Stimulated activated CD4-positive, alpha-beta T cell treated with anti-CD3 and anti-CD28 coated beads, Interleukin-12 subunit alpha, Interleukin-12 subunit beta, amount 100 ng/mL, for 4 hours (primary cell): ENCODE data around the gene NELFCD.
A peak's percentile ranks its signal among the peaks of the same experiment; 100 is the strongest.

Source experiments
- DNase-seq: peaks from one replicate; pipeline ENCODE4 v3.0.0-alpha.2; 2020

The NELFCD gene

DNA sequence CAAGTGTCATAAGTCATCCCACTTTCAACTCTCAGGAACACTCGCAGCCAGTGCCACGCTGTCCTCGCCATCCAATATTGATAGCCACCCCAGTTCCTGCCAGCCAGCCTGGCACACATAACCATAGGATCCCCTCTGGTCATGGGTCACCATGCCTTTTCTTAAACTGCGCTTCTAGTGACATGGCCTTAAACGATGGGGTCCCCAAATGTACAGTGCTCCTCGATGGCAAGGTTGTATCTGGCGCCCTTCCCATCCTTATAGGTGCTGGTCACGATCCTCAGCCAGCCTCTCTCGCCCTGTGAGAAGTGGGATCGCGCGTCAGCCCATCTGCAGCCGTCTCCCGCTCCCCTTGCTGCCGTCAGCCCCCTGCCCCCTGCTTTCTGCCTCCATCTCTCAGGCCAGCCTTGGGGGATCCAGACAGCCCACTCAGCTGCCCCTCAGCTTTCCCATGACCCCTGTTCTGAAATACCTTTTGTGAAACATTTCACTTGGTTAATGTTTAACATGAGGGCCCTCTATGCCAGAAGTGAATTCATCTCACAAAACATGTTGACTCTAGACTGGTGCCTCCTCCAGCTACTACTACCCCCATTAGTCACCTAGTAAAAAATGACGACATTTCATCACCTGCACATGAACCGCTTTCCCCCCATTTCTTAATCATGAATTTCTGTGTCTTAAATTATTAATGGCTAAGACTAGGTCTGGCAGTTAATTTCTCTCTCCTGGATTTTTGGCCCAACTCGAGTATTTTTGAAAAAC, 14.6 kb downstream of the NELFCD start:
- DNase-seq: no peak

DNA sequence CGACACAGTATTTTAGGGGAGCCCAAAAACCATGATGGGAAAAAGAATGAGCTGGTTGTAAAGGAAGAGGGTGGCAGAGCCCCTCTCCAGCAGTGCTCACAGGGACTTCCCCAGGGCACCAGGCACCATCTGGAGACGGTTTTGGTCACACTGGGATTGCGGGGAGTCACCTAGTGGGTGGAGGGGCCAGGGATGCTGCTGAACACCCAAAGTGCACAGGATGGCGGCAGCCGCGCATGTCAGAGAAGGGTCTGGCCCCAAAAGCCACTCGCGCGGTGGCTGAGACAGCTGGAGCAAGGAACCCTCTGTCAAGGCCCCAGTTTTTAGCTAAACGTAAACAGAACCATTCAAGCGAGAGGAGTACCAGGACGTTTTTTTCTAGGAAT, 15.2 kb downstream of the NELFCD start:
- DNase-seq: no peak

DNA sequence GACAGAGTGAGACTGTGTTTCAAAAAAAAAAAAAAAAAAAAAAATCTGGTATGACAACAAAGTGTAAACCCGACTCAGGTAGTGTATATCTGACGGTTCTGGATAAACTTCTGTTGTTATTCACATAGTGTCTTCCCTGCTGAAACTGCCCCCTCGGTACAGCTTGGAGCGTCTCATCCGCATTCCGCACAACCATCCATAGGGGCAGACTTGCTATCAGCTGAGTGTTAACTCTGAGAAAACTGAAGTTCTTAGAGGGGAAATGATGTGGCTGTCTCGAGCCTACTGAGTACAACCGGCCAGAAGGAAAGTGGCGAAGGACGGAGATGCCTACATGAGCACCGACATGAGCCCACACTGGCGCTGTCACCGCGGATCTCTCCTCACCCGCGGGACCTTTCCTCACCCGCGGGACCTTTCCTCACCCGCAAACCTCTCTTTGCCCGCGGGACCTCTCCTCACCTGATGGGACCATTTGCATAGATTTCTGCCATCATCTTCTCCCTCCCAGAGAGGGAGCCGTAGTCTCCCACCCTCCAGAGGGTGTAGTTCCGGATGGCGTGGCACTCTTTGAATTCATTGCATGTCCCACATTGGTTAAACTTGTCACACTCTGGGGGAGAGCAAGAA, 16.2 kb downstream of the NELFCD start:
- DNase-seq: no peak

DNA sequence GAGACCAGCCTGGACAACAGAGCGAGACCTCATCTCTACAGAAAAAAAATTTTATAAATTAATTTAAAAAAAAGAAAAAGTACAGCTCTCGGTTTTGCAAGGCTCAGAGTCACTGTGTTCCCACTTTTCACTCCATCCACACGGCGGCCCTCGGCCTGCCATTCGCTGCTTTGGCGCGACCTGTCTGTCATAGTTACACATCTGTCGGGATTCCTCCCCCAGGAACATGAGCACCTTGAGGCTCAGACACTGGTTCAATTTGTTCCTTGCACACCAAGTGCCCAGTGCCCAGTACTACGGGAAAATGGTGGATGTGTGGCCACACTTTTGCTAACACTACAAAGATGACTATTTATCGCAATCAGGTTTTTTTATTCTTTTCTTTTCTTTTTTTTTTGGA, 17.6 kb downstream of the NELFCD start:
- no peak for DNase-seq

DNA sequence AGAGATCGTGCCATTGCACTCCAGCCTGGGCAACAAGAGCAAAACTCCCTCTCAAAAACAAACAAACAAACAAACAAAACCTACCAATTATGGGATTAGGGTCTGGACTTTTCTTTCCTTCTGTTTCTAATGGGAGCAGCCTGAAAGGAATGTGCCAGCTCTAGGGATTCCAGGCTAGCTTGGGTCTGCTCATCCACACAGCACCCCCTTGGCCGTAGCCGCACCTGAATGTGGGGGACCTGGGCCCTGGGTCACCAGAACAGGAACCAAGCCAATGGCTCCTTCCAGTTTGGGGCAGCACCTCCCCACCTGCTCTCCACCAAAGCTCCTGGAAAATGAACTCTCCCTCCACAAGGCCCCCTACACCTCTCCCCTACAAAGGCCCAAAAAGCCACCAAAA, 19.3 kb downstream of the NELFCD start:
- no peak for DNase-seq

DNA sequence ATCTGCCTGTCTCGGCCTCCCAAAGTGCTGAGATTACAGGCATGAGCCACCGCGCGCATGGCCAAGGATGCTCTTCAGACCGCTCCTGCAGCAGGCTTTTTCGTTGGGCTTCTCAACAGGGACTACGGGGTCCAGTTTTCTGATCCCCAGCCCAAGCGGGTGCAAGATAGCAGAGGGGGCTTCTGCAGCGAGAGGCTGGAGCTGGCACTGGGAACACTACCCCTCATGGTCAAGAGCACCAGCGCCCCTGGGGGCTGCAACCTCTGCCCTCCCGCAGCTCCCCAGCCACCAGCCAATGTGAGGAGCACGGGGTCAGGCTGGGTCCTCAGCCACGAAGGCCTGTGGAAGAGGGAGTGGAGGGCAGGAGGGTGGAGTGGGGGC, 20.0 kb downstream of the NELFCD start:
- DNase-seq: no peak

DNA sequence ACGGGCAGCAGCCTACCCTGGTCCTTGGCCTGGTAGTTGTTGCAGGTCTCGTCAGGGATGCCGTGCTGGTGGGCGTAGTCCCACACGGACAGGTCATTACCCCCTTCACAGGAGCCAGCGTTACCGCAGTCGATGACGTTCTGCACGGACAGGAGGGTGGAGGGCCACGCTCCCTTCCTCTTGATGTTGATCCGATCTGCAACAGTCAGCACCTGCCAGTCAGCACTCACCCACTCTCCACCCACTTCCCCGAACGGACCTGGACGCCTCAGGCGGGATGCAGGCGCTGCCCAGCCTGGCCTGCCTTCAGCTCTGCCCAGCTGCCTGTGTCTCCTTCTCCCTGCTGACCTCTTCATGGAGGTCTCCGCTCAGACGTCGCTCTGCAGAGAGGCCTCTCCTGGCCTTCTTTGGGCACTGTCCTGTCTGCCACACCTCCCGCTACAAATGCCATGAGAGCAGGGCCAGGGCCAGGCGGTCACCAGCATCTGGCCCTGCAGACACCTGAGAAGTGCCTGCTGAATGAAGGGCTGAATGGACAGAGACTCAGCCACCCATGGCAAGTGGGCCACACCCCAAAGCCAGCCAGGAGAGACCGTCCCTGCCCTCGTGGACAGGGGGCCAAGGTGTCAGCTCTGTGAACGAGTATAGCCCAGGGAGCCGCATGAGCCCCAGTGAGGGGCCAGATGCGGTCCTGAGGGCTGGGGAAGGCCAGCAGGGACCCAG, 20.6 kb downstream of the NELFCD start:
- no peak for DNase-seq

DNA sequence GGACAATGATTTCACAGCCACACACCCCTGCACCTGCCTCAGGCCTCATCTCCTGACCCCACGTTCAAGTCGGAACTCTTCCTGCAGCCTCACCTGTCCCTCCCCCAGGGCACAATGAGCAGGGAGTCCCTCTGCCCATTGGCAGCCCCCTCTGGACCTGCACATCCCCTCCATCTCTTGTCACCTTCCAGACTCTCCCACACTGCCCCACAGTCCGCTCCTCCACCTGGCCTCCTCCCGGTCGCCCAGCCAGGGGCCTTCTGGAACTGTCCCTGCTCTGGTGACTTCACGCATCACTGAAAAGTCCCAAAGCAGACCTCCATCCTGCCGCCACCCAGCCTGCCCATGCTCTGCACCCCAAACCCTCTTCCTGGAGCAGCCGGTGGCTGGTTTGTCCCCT, 21.3 kb downstream of the NELFCD start:
- DNase-seq: no peak

DNA sequence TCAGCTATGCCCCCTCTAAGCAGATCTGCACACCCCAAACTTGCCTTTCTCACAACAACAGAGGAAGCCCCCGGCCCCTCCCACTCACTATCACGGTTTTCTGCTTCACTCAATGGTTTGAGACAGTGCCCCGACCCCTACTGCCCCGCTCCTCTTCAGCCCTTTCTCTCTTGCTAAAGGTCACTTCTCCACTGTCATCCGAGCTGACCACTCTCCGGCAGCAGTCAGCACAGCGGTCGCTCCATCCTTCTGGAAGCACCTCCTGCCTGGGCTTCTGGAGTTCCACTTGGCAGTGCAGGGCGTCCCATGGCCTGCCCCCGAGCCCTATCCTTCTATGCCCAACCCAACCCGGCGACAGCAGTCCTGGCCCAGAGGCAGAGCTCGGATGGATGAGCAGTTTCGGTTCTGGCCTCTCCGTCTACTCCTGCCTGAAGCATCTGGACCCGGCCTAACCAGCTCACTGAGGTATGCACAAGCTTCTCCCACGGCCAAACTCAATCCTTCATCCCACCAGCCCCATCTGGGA, 21.9 kb downstream of the NELFCD start:
- no peak for DNase-seq

DNA sequence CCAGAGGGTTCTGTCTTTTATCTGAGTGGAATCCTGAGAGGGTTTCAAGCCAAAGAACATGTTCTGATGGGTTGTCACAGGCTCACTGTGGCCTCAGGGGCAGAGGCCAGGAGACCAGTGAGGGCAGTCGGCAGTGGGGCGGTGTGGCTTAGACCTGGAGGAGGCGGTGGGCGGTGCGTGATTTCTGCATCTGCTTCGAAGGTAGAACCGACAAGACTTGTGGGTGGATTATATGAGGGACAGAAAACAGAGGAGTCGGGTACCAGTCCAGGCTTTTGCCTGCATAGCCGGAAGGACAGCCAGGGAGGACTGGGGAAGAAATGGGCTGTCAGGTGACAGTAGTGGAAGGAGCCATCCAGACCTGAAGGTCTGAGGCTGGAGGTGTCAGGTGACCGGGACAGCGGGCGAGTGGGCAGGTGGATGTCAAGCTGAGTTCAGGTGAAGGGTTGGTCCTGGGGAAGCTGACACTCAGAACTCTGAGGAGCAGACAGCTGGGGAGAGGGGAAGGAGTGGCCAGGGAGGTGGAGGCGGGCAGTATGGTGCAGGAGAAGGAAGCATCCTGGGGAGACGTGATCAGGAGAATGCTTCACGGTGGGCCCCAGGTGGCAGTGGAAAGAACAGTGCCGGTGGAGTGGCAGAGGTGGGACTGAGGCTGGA, 22.9 kb downstream of the NELFCD start:
- DNase-seq: no peak

DNA sequence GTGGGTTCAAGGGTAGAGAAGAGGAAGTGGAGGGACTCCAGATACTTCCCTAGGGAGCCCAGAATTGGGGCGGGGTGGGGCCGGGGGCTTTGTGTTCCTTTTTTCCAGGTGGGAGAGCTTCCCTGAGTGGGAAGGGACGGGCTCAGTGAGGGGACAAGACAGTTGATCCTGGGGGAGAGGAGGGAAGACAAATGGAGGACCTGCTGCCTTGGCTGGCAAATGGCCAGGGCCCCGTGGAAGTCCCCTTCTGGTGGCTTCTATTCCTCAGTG, 23.4 kb downstream of the NELFCD start:
- peak; percentile 39 for DNase-seq

DNA sequence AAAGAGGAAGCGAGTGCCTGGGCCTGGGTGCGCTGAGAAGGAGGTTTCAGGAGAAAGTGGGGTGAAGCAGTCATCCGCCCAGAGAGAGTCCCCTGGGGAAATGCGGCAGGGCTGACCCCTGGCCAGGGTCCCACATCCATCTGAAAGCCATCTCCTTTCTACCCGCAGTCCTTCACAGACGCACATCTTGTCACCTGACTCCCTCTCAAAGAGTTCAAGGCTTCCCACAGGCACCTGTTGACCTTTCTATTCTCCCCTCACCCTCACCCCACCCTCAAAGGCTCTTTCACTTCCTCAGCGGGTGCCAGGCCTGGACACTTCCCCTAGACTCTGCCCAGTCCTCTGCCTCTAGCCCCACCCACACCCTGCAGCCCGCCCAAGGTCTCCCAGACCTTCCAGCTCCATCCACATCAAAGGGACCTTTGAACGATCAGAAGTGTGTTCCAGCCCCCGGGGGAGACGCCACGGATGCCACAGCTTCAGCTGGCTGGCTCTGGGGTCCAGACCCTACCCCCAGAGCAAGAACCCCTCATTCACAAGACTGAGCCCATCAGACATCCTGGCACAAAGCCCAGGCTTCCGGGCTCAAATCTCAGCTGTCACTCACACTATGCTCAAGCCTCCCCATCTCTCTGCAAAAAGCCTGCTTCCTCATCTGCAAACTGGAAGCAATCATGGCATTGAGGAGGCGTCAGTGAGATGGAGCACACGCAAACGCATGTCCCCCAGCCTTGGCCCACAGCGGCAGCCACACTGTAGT, 23.9 kb downstream of the NELFCD start:
- no peak for DNase-seq

DNA sequence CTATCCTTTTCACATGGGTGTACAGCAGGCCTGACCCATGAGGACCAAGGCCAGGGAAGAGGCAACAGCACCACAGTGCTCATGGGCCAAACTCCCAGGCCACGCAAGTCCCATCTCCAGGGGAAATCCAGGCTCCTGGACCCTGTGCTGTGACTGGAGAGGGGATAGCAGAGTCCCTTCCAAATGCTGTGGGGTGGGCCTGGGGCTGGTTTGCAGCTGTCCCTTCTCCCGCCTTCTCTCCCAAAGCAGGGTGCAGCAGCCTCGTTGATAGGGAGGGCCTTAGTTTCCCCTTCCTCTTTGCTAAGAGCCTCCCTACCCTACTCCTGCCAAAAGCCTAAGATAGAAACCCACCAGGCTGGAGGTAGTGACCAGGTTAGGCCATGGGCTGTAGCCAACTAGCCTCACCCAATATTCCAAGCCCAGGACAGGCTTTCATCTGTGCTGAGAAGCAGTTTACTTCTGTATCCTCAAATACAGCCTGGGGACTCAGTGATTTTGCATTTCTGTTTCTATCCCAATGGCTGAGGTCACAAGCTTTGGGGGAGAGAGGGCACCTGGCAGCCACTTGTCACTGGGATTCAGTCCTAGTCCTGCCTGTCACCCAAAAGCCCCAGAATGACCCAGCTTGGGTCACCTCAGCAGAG, 24.6 kb downstream of the NELFCD start:
- DNase-seq: no peak

DNA sequence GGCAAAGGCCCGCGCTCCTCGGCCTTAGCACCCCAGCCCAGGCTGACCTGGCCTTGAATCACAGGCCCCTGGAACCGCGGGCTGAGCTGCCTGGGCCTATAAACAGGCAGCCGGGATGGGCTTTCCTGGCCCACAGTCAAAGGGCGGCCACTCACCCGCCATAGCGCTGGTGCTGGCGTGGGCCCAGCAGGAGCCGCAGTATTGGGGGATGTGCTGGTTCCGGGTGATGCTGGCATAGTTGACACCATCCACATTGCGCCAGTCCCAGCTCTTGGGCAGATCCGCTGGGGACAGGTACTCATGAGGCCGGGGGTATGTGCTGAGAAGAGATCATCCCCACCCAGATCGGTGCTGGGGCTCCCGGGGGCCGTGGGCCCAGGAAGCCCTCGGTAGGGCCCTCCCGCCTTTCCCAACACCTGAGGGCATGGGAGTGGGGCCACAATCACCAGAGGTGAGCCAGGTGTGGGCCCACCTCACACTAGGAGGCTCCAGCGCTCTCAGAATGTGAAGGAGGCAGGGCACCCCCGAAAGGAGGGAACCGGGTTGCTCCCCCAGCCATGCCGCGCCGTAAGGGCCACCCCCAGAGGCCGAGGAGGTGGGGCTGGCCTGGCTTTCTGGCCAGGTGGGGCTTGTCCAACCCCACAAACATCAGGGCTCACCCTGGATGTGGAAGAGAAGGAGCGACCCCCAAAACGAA, 25.3 kb downstream of the NELFCD start:
- no peak for DNase-seq

DNA sequence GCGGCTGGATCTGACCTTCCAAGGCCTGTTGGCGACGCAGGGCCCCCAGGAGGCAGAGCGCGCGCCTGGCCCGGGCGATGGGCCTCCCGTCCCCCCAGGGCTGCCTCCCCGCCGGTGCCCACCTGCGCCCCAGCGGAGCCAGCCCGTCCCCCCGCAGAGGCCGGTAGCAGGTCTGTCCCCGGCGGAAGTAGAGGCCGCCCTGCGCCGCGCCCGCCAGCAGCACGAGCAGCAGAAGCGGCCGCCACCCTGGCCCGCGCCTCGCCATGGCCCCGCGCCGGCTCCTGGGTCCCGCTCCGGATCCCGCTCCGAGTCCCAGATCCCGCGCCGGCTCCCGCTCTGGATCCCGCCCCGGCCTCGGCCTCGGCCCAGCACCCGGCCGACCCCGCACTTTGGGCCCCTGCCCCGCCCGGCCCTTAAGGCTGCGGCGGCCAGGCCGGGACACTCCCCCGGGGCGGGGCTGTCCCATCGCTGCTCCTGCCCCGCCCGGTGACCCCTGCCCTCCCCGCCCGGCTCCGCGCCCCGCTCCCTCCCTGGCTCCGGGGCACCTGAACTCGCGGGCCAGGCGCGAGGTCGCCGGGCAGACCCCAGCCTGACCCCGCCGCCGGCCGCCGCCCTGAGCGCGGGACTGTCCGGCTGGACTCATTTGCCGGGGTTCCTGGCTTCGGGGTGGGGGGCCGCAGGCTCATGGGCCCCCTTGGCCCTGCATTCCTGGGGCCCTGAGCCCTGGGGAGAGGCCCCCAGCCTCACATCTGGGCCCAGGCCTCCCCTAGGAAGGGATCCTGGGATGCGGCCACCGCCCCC, 26.0 kb downstream of the NELFCD start, which contains the start of gene CTSZ:
TSS of gene CTSZ (minus strand) at position 391 of the 801 bp plus-strand sequence. CDS start at position 265, 126 bp downstream.
- DNase-seq: peak; percentile 48

DNA sequence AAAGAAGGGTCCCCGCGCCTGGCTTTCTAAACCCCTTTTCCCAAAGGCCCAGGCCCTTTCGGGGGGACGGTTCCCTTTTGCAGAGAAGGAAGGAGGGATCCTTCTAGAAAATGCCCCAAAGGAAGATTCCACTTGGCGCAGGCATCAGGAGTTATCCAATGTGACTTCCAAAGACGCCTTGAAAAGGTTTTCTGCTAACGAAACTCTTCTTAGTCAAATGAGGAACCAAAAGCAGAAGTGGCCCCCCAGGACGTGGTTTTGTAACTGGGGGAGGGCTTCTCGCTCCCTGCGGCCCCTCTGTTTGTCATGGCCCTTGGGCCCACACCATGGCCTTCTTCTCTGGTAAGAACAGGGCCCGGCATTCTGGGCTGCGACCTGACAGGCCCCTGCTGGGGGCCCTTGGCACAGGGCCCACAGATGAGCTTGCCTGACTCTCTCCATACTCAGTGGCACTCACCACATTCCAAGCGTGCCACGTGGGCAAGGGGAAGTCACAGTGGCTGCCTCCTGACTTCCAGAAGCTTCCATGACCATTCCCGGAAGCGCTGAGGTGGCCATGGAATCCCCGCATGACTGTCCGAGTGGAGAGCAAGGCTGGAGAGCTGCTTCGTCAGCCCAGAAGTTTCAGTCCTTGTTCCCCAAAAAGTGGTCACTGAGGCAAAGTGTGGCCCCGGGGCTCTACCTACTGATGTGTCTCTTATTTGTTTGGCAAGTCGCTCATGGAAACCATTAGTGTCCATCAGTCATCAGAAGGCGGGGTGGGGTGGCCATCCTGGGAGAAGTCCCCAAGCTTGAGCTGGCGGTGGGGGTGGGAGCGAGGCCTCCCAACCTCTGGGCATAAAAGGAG, 26.8 kb downstream of the NELFCD start:
- DNase-seq: no peak

DNA sequence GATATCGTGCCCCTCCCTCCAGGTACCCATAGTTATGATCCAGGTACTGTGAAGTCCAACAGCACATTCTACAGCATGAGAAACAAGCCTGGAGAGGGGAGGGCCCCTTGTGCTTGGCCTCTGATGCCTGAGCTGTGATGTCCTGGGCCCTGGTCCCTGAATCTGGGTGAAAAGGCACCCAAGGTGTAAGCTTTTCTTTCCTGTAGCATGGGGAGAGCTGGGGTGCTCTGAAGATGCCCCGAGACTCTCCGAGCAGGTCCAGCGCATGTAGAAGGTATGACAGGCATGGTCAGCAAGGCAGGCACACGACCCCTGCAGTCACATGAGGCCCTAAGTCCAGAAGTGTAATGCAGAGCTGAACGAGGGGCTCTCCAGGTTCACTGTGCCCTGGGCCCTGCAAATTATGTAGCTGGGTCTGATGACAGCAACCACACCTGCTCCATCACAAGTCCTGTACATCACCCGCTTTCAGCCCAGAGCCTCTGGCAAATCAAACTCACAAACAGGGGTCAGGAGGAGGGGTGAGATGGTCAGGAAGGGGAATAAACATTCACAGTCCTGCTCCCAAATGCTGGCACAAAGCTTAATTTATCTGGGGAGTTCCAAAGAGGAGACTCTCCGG, 27.8 kb downstream of the NELFCD start:
- DNase-seq: no peak

DNA sequence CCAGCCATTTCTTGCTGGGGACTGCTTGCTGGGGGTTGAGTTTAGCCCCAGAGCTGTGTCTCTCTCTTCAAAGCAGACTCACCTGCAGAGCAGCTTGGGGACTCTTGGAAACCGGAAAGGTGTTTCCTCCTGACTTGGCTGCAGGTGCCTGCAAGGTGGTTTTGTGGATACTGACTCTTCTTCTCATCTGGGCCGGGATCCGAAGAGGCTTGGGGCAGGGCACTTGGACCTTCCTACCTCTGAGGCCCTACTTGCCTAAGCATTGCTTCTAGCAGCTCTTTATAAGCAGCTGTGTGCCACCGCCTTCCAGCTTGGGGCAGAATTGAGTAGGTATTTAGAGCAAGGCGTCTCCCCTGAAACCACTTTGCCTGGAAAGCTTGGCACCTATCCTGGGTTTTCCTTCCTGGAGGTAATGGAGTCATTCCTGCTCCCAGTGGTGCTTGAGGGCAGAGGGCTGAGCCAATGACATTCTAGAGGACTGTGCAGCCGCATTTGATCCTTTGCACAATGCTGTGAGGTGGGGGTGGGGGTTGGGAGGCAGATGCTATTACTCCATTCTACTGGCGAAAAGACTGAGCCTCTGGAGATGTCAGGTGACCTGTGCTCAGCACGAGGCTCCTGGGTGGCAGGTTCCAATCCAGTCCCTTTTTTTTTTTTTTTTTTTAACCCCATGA, 29.4 kb downstream of the NELFCD start:
- DNase-seq: no peak
